ENCODE data around the gene CARD19. TPM values are rescaled to one million over a fixed set of nuclear protein-coding genes. Genes with fewer than 3 reads are reported as not detected.
"Not testable (repeated sequence)": the region's sequence is repeated elsewhere in the genome, so short reads cannot be mapped to it uniquely, and the experiment has no call there.

CARD19 gene
- total RNA-seq, 1 experiment from 2014 or later, result 11.4 TPM

DNA sequence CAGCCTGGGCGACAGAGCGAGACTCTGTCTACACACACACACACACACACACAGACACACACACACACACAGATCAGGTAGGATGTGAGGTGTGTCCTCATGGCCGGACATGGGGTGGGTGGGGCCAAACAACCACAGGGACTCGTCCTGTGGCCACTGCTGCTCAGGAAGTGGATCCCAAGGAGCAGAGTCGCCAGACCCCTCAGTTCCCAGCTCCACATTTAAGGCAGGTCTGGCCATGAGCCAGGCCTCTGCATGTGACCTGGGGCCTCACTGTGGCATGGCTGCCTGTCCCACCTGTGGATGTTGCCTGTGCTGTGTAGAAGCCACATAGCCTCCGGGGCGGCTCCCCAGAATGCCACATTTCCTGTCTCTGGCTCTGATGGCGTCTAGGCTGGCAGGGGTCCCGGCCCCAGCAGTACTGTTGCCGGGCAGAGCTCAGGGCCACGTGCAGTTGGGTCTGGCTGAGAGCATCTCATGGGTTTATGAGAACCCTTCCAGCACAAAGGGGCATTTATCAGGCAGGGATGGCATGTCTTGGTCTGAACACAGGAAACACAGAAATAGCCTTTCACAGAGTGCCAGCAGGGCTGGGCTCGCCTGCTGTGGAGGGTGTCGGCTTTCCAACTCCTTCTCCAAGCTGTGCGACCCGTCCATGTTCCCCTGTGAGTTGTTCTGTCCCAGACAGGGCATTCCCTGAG is 48.0 kb downstream of the CARD19 start:
- Mint-ChIP-seq H3K4me3 (ENCODE audit: unreplicated experiment) (no peak overlapping the region), H3K27ac (ENCODE audit: unreplicated experiment) (no peak overlapping the region), H3K36me3 (ENCODE audit: insufficient read depth, unreplicated experiment) (no peaks in the 10 kb centered on the region), H3K9me3 (ENCODE audit: unreplicated experiment) (no peaks in the 10 kb centered on the region), H3K4me1 (ENCODE audit: low read depth, unreplicated experiment) (no peaks in the 10 kb centered on the region), H3K27me3 (ENCODE audit: insufficient read depth, unreplicated experiment) (no peaks in the 10 kb centered on the region)
- H3K27me3 ChIP-seq (replicated peaks; ENCODE audit: control insufficient read depth, insufficient read depth, low read length), result no peaks in the 10 kb centered on the region
- H3K36me3 ChIP-seq (ENCODE audit: control insufficient read depth, insufficient read depth, low read length), result no peaks in the 10 kb centered on the region
- H3K9me3 ChIP-seq, result no peaks in the 10 kb centered on the region
- ChIA-PET CTCF (no interaction called here), POLR2A (no interaction called here)
- DNase-seq, result no peak
- H3K4me3 ChIP-seq (ENCODE audit: low read depth, low read length), result no peak overlapping the region
- no peaks in the 10 kb centered on the region for H3K4me1 ChIP-seq
- BruUV-seq (replicated peaks), result no TSS peak
- intact Hi-C loops (cut with micrococcal nuclease; ENCODE audit: unreplicated experiment), result no loop called here
- TF ChIP-seq, protein P1, sequence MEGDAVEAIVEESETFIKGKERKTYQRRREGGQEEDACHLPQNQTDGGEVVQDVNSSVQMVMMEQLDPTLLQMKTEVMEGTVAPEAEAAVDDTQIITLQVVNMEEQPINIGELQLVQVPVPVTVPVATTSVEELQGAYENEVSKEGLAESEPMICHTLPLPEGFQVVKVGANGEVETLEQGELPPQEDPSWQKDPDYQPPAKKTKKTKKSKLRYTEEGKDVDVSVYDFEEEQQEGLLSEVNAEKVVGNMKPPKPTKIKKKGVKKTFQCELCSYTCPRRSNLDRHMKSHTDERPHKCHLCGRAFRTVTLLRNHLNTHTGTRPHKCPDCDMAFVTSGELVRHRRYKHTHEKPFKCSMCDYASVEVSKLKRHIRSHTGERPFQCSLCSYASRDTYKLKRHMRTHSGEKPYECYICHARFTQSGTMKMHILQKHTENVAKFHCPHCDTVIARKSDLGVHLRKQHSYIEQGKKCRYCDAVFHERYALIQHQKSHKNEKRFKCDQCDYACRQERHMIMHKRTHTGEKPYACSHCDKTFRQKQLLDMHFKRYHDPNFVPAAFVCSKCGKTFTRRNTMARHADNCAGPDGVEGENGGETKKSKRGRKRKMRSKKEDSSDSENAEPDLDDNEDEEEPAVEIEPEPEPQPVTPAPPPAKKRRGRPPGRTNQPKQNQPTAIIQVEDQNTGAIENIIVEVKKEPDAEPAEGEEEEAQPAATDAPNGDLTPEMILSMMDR (IDR thresholded peaks at IDR 0.05; ENCODE audit: insufficient read depth in 1 of 2, low read depth in 1 of 2, low read length in 1 of 2, severe bottlenecking in 1 of 2, unreplicated experiment in 1 of 2), result no peak

DNA sequence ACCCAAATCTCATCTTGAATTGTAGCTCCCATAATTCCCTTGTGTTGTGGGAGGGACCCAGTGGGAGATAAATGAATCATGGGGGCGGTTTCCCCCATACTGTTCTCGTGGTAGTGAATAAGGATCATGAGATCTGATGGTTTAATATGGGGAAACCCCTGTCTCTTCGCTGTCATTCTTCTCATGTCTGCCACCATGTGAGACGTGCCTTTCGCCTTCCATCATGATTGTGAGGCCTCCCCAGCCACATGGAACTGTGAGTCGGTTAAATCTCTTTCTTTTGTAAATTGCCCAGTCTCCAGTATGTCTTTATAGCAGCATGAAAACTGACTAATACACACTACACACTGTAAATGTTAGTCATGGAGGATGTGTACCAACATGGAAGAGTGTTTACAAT is 50.7 kb downstream of the CARD19 start:
- H3K27me3 Mint-ChIP-seq (ENCODE audit: insufficient read depth, unreplicated experiment); DNase-seq; POLR2A ChIA-PET; H3K27ac Mint-ChIP-seq (ENCODE audit: unreplicated experiment); intact Hi-C loops (cut with micrococcal nuclease; ENCODE audit: unreplicated experiment); H3K36me3 ChIP-seq (ENCODE audit: control insufficient read depth, insufficient read depth, low read length); H3K27me3 ChIP-seq (replicated peaks; ENCODE audit: control insufficient read depth, insufficient read depth, low read length); H3K4me3 Mint-ChIP-seq (ENCODE audit: unreplicated experiment); CTCF ChIA-PET; H3K9me3 ChIP-seq; BruUV-seq (replicated peaks); H3K9me3 Mint-ChIP-seq (ENCODE audit: unreplicated experiment); H3K4me1 ChIP-seq; H3K36me3 Mint-ChIP-seq (ENCODE audit: insufficient read depth, unreplicated experiment); H3K4me1 Mint-ChIP-seq (ENCODE audit: low read depth, unreplicated experiment); H3K4me3 ChIP-seq (ENCODE audit: low read depth, low read length): not testable (repeated sequence)

DNA sequence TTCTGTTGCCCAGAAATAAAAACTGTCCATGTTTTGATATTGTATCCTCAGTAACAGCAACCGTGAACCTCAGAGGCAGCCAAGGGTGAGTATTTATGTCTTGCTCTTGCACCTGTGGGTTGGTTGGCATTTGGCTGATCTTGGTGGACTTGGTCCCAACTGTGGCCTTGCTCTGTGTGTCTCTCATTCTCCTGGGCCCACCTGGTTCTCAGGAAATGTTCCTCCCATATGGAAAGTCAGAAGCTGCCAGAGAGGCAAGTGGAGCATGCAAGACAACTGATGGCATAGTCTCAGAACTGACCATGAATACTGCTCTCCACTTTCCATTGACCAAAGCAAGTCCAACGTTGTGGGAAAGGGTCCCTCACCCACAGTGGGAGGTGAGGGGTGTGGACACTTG is 51.6 kb downstream of the CARD19 start:
- Mint-ChIP-seq H3K36me3 (ENCODE audit: insufficient read depth, unreplicated experiment) (no peaks in the 10 kb centered on the region), H3K27me3 (ENCODE audit: insufficient read depth, unreplicated experiment) (no peaks in the 10 kb centered on the region), H3K27ac (ENCODE audit: unreplicated experiment) (no peak overlapping the region), H3K4me3 (ENCODE audit: unreplicated experiment) (no peak overlapping the region), H3K4me1 (ENCODE audit: low read depth, unreplicated experiment) (no peaks in the 10 kb centered on the region), H3K9me3 (ENCODE audit: unreplicated experiment) (no peaks in the 10 kb centered on the region)
- no peaks in the 10 kb centered on the region for H3K9me3 ChIP-seq
- no peak overlapping the region for H3K4me3 ChIP-seq (ENCODE audit: low read depth, low read length)
- intact Hi-C loops (cut with micrococcal nuclease; ENCODE audit: unreplicated experiment), result no loop called here
- ChIA-PET POLR2A (no interaction called here), CTCF (no interaction called here)
- no peak for DNase-seq
- no peaks in the 10 kb centered on the region for H3K36me3 ChIP-seq (ENCODE audit: control insufficient read depth, insufficient read depth, low read length)
- H3K27me3 ChIP-seq (replicated peaks; ENCODE audit: control insufficient read depth, insufficient read depth, low read length), result no peaks in the 10 kb centered on the region
- no peaks in the 10 kb centered on the region for H3K4me1 ChIP-seq
- TF ChIP-seq, protein P1 (IDR thresholded peaks at IDR 0.05; ENCODE audit: insufficient read depth in 1 of 2, low read depth in 1 of 2, low read length in 1 of 2, severe bottlenecking in 1 of 2, unreplicated experiment in 1 of 2), result no peak
- BruUV-seq (replicated peaks), result no TSS peak

DNA sequence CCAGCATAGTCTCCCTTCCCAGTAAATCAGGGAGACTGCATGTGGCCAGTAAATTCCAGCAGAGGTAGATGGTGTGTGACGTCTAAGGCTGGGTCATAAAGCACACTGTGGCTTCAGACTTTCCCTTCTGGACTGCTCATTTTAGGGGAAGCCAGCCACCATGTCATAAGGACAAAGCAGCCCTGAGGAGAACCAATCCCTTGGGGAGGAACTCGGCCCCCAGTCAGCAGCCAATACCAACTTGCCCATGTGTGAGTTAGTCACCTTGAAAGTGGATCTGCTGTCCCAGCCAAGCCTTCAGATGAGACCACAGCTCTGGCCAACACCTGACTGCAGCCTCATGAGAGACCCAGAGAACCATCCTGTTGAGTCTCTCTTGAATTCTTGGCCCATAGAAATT is 52.7 kb downstream of the CARD19 start:
- intact Hi-C loops (cut with micrococcal nuclease; ENCODE audit: unreplicated experiment), result no loop called here
- DNase-seq, result no peak
- H3K27me3 Mint-ChIP-seq (ENCODE audit: insufficient read depth, unreplicated experiment), result no peaks in the 10 kb centered on the region
- CTCF ChIA-PET, result no interaction called here
- POLR2A ChIA-PET, result no interaction called here
- Histone ChIP-seq H3K4me3 (ENCODE audit: low read depth, low read length) (no peak overlapping the region), H3K9me3 (no peaks in the 10 kb centered on the region), H3K27me3 (replicated peaks; ENCODE audit: control insufficient read depth, insufficient read depth, low read length) (no peaks in the 10 kb centered on the region), H3K4me1 (no peaks in the 10 kb centered on the region), H3K36me3 (ENCODE audit: control insufficient read depth, insufficient read depth, low read length) (no peaks in the 10 kb centered on the region)
- BruUV-seq (replicated peaks), result no TSS peak
- H3K4me3 Mint-ChIP-seq (ENCODE audit: unreplicated experiment), result no peak overlapping the region
- TF ChIP-seq, protein P1 (IDR thresholded peaks at IDR 0.05; ENCODE audit: insufficient read depth in 1 of 2, low read depth in 1 of 2, low read length in 1 of 2, severe bottlenecking in 1 of 2, unreplicated experiment in 1 of 2), result no peak
- H3K9me3 Mint-ChIP-seq (ENCODE audit: unreplicated experiment), result no peaks in the 10 kb centered on the region
- no peak overlapping the region for H3K27ac Mint-ChIP-seq (ENCODE audit: unreplicated experiment)
- no peaks in the 10 kb centered on the region for H3K36me3 Mint-ChIP-seq (ENCODE audit: insufficient read depth, unreplicated experiment)
- H3K4me1 Mint-ChIP-seq (ENCODE audit: low read depth, unreplicated experiment), result no peaks in the 10 kb centered on the region
